NCI-H1436 (cell line): ENCODE measurements around the gene ABHD14A.

Experiments
- DNase-seq: peaks from one replicate; lab custom pipeline; 2025; lab: John Stamatoyannopoulos, UW

The ABHD14A gene

DNA sequence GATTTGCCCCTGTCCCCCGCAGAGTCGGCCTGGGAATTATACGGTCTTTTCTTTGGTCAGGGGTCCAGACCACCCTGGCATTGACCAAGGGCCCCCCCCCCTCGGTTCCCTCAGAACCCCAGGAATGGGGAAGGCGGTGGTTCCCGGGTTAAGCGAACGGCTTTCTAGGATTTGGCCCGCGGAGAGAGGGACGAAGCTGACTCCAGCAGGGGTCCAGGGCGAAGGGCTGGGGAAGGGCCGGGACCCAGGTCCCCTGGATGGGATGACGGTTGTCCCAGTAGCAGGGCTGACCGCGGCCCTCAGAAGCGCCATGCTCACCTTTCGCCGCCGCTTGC is 33.4 kb upstream of the ABHD14A start:
- no peak for DNase-seq

DNA sequence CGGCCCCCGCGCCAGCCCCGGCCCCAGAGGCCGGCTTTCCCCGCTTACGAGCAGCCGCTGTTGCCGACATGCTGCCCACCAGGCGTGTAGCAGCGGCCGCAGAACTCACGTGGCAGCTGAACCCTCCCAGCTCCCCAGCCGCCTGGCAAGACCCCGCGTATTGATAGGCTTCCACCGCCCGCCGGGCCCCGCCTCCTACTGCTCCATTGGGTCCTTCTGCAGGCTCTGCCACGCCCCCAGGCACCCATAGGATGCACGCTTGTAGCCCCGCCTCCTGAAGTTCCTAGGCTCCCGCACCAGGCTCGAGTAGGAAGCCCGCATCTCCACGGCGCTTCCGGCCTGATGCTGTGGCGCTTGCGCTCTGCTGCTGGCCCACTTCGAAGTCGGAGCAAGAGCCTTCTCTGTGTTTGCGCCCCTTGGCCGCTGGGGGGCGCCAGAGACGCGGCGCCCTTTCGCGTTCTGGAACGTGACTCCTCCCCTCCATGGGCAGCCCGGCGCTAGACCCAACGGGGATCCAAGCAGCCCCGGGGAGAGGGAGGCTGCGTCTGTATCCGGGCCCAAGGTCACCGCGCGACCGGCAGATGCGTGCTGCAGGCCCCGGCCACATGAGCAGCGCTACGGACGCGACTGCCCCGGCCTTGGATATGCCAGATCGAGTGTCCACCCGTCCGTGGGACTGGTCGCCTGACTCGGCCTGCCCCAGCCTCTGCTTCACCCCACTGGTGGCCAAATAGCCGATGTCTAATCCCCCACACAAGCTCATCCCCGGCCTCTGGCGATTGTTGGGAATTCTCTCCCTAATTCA is 32.9 kb upstream of the ABHD14A start, which contains the start of the genes PARP3 and RRP9:
Gene PARP3, plus strand, starts transcription at position 566 of the 805 bp plus-strand sequence. CDS start 993 bp downstream, outside the sequence.
Gene RRP9, minus strand, starts transcription at position 107 of the 805 bp plus-strand sequence. Its CDS starts 37 bp downstream, at position 70.
- peak; percentile 94 for DNase-seq

GRCh38 chr3:51942603-51943450 is 32.0 kb upstream of the ABHD14A start:
- no peak for DNase-seq

DNA sequence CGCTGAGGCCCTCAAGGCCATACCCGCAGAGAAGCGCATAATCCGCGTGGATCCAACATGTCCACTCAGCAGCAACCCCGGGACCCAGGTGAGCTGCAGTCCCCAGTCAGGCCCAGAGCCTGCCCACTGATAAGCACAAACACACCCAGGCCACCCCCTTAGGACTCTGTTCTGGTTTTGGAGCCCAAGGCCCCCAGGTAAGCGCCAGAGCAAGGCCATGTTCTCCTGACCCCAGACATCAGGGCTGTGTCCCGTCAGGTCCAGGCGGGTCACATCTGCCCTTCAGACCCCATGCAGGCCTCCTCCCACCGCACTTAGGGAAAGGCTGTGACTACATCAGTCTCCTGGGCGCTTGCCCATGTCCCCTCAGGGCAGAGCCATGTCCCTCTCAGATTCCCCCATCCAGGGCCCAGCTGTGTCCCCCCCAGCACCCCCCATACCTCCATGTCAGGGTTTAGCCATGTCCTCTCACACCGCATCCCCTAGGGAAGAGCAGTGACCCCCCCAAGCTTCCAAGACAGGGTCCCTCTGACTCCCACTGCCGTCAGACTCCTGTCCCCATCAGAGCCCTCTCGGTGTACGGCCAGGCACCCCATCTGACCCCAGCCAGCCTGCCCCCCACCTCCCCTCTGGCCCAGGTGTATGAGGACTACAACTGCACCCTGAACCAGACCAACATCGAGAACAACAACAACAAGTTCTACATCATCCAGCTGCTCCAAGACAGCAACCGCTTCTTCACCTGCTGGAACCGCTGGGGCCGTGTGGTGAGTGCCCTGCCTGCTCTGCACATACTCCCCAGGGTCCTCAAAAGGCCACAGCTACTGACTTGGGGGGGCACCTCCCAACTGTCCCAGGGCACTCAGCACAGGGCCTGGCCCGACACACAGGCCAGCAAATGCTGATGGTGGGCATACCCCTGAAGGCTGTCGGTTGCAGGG is 31.1 kb upstream of the ABHD14A start:
- no peak for DNase-seq

GRCh38 chr3:51944451-51945021 is 30.3 kb upstream of the ABHD14A start:
- DNase-seq = no peak

- no peak for DNase-seq
These were observed 29.6 kb upstream of the ABHD14A start for GRCh38 chr3:51945031-51945840.

GRCh38 chr3:51945926-51946705 is 28.7 kb upstream of the ABHD14A start:
- DNase-seq = no peak

DNA sequence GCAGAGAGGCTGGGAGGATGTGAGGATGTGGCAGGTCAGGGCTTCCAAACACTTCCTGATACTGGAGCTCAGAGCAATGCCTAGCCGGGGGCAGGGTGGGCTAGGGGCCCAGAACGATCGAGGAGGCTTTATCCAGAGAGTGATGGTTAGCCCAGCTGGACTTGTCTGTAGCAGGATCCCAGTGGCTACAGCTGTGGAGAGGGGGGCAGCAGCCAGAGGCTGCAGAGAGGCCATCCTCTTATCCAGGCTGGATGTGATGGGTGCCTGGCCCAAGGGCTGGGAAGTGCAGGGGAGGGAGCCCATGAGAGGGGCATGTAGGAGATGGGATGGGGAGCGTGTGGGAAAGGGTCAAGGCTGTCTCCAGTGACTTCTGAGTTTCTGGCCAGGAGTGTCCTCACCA is 28.1 kb upstream of the ABHD14A start:
- no peak for DNase-seq

DNA sequence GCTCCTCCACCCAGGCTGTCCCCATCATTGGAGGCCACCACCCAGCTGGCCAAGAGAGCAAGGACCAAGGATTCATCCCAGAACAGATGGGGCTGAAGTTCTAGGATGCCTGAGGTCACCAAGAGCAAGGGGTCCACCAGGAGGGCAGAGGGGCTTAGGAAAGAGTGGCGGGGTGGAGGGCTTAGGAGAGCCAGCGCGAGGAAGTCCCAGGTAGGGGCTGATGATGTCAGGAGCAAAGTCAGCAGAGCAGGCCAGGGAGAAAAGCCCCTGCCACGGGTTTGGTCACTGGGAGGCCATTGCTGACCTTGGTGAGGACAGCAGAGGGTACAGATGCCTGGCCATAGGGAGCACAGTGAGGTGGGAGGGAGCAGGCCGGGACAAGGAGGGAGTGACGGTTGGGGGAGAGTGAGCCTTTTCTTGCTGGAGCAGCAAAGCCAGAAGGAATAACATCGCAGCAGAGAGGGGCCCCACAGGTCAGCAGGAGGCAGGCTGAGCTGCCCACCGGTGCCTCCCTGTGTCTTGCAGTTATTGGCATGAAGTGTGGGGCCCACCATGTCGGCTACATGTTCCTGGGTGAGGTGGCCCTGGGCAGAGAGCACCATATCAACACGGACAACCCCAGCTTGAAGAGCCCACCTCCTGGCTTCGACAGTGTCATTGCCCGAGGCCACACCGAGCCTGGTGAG is 27.5 kb upstream of the ABHD14A start:
- no peak for DNase-seq

DNA sequence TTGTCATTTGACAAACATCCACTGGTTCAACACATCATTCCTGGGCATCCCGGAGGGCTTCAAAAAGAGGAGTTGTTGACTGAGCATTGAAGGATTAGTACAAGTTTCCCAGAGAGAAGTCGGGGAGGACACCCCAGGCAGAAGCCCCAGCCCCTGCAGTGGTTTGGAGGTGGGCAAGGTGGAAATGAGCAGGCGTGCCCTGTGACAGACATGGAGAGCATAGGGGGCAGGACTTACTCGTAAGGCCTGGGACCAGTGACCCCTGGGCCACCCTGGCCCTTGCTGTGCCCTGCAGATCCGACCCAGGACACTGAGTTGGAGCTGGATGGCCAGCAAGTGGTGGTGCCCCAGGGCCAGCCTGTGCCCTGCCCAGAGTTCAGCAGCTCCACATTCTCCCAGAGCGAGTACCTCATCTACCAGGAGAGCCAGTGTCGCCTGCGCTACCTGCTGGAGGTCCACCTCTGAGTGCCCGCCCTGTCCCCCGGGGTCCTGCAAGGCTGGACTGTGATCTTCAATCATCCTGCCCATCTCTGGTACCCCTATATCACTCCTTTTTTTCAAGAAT is 26.8 kb upstream of the ABHD14A start:
- no peak for DNase-seq

DNA sequence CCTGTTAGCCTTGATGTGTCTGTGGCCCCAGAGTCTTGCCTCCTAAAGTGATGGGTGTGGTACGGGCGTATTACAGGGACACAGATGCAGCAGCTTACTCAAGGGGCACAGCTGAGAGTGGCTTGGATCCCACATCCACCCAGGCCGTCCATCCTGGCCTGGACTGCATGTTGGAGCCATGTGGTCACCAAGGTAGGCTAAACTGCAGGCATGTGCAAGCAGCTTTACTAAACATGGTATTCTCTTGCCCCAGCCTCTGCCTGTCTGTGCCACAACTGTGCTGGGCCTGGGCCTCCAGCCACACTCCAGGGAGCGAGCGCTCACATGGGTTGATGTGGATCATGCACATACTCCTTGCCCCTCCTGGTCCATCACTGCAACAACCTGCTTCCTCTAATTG is 25.7 kb upstream of the ABHD14A start:
- no peak for DNase-seq

- no peak for DNase-seq
These were observed 24.0 kb upstream of the ABHD14A start for GRCh38 chr3:51950899-51951298.

GRCh38 chr3:51953445-51953844 is 21.4 kb upstream of the ABHD14A start:
- DNase-seq = no peak

GRCh38 chr3:51954105-51954504 is 20.8 kb upstream of the ABHD14A start:
- DNase-seq = no peak

- no peak for DNase-seq
These were observed 20.2 kb upstream of the ABHD14A start for GRCh38 chr3:51954713-51955112.

DNA sequence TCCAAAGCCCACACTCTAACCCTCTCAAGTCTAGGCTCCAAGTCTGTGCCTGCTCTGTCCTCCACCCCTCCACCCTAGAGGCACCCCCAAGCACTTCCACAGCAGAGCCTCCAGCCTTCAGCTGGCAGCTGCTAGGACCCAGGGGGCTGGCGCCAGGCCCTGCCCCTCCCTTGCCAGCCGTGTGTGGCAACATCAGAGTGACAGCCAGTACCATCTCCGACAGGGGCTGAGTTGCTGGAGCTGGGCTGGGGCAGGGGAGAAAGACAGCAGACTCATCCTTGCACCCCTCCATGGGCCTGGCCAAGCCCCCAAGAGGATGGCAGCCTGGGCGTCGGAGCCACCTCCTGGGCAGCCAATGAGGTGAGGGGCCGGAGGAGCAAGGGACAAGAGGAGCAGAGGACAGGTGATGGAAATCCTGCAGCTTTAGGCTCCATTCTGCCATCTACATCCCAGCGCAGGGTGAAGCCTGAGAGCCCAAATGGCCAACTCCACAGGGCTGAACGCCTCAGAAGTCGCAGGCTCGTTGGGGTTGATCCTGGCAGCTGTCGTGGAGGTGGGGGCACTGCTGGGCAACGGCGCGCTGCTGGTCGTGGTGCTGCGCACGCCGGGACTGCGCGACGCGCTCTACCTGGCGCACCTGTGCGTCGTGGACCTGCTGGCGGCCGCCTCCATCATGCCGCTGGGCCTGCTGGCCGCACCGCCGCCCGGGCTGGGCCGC is 19.5 kb upstream of the ABHD14A start, which contains the start of gene GPR62:
Gene GPR62, plus strand, starts transcription at position 207 of the 718 bp plus-strand sequence. Its CDS starts 272 bp downstream, at position 479.
- no peak for DNase-seq

GRCh38 chr3:51955893-51956770 is 18.7 kb upstream of the ABHD14A start:
- DNase-seq = no peak
